HG03025 (cell line): ENCODE measurements around the gene LSM8.
"Not testable (repeated sequence)": the region's sequence is repeated elsewhere in the genome, so short reads cannot be mapped to it uniquely, and the experiment has no call there.

Source experiments
- ATAC-seq: cut with Tn5 transposase; IDR thresholded peaks from one replicate; pipeline ENCODE4 v1.9.1; 2021; ENCODE audit warnings: mild to moderate bottlenecking, moderate library complexity; ENCODE audit not compliant: unreplicated experiment, low FRiP score

Gene LSM8

DNA sequence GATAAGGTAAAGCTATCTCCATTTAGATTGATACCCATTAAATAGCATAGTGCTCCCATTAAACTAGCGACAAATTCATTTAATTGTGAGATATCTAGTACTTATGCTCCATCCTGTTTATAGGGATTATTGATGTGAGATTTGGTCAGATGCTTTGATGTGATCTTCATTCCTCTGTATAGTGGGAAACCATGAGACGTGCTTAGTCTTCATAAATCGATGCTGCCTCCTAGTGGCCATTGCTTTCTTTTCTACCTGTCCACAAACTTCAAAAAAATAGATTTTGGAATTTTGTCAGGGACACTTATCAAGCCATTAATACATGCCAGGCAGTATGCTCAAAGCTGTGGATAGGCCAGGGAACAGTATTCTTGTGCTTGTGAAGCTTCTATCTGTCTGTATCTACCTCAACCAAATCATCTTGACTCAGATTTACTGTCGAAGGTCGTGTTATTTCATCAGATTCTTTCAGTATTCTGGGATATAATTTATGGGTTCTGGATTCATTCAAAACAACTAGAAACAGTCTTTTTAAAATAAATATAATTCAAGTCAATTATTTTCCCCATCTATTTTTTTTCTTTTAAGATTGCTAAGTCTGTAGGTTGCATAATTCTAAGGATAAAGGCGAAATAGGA is 12.0 kb downstream of the LSM8 start:
- ATAC-seq = peak; percentile 73

DNA sequence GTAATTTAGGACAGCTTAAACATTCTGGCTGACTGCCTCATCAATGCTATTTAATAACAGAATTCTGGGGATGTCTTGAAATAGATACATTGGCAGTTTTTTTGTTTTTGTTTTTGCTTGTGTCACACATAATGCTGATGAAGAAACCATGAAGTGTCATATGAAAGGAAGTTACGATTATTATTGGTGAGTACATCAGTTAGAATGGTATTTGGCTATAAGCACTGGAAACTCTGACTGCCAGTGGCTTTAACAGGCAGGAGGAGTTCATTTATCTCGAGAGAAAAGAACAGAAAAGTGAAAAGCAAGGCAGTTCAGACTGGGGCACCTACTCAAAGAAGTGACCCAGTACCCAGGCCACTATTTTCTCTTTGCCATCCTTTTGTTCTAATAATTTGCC is 18.1 kb downstream of the LSM8 start:
- ATAC-seq = no peak

- peak; percentile 93 for ATAC-seq
These were observed 30.3 kb downstream of the LSM8 start for GRCh38 chr7:118214051-118214832.

DNA sequence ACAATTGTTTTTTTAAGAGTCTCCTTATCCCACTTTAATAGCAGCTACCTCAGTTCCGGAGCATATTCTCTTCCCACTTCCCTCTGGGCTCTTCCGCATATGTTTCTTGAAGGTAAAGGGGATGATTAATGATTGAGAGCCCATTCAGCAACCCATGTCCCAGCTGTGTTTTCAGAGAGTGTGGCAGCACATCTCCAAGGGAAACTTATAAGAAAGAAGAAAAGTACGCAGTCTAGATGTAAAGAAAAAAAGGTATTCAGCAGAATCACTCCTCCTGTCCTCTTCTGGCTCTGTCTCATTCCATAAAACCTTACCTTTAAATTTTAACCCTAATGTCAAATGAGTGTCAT is 30.8 kb downstream of the LSM8 start:
- peak; percentile 3 for ATAC-seq

GRCh38 chr7:118217210-118217619 is 33.3 kb downstream of the LSM8 start:
- ATAC-seq = no peak

GRCh38 chr7:118218413-118219156 is 34.6 kb downstream of the LSM8 start:
- ATAC-seq = no peak

- no peak for ATAC-seq
These were observed 35.2 kb downstream of the LSM8 start for GRCh38 chr7:118219157-118219512.

GRCh38 chr7:118220583-118220982 is 36.6 kb downstream of the LSM8 start:
- ATAC-seq = no peak

DNA sequence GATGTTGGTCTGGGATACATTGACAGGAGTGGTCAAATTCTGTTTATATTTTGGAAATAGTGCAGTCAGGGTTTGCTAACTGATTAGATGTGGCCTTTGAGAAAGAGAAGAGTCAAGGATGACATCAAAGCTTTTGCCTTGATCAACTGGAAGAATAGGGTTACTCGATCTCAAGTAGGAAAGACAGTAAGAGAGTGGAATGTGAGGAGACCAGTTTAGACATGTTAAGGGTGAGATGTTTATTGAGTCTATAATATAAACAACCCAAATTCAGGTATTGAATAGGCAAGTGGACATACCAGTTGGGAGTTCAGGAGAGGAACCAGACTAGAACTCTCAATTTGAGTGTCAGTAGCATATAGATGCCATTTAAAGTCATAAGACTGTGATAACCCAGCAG is 38.6 kb downstream of the LSM8 start:
- ATAC-seq = no peak

DNA sequence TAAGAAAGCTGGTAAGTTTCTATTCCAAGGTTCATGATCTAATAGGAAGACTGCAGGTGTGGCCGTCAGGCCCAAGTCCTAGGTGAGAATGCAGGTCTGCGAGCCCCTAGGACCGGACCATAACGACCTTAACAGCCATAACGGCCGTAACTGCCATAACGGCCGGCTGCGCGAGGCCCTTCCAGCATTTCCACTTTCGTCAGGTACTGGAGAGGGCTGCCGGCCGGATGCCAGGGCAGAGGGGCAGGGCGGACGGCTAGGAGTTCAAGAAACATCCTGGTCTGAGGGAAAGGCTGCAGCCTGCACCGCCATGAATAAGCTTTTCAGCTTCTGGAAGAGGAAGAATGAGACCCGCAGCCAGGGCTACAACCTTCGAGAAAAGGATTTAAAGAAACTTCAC is 40.6 kb downstream of the LSM8 start, which contains the start of gene ANKRD7:
TSS of gene ANKRD7 (plus strand) at position 184 of the 400 bp plus-strand sequence. CDS start at position 311, 127 bp downstream.
- no peak for ATAC-seq

- no peak for ATAC-seq
These were observed 48.9 kb downstream of the LSM8 start for GRCh38 chr7:118232837-118233236.

DNA sequence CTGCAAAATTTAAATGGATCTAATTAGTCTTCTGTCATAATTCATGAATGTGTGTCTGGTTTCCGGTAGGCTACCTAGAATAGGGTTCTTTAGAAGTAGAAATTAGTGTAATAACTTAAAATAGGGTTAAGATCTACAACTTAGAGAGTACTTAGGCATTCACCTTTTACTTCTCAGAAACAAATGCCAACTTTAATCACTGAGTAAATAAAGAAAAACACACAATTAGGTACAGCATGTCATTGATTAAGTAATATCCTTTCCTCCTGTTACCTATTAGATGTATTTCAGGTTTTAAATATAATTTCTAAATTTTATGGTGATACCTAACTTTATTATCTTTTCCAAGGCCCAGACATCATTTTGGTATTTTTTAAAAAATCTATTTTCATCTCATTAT is 49.8 kb downstream of the LSM8 start:
- no peak for ATAC-seq

- no peak for ATAC-seq
These were observed 55.0 kb downstream of the LSM8 start for GRCh38 chr7:118239014-118239413.

DNA sequence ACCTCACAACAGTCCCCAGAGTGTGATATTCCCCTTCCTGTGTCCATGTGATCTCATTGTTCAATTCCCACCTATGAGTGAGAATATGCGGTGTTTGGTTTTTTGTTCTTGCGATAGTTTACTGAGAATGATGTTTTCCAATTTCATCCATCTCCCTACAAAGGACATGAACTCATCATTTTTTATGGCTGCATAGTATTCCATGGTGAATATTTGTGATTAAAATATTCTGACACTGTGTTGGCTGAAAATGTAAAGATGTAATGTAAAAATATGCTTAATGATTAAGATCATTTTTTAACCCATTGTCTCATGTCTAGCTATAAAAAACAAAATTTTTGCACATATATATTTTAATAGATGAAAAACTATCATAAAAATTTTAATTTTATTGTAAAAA is 56.4 kb downstream of the LSM8 start:
- ATAC-seq = not testable (repeated sequence)
